ENCODE measurements around the gene BEST2. TPM values are rescaled to one million over a fixed set of nuclear protein-coding genes. Genes with fewer than 3 reads are reported as not detected.

The BEST2 gene
- total RNA-seq, 2 experiments from 2014 or later = not detected

DNA sequence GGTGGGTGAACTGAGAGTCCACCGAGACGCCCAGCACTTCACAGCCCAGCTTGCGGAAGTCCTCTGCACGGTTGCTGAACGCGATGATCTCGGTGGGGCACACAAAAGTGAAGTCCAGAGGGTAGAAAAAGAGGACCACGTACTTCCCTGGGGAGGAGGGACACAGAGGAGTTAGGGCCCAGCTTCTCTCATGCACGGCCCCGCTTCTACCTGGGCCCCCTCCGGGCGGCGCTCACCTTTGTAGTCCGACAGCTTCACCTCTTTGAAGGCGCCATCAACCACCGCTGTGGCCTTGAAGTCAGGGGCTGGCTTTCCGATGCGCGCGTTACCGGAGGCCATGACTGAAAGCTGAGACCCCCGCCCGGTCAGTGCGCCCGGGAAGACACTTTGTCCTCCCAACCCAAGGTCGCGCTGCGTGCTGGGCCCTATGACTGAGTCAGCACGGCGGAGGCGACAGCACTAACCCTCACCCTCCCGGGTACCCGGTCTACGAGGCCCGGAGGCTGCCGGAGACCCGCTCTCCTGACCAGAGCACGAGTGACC is 49.4 kb downstream of the BEST2 start:
- peak overlapping the region; percentile 87 for H3K4me3 Mint-ChIP-seq
- peak; percentile 62 for DNase-seq
- CTCF ChIA-PET = interaction anchor here (0.7 to 15.0 kb wide), 5 partner anchors 23 to 124 kb away, joined by 4 to 451 read pairs (median 4); partner anchors contain the start of gene HOOK2
- peak overlapping the region; percentile 78 for H3K27ac Mint-ChIP-seq
- peaks cover 29% of the 10 kb centered on the region for H3K4me1 Mint-ChIP-seq
- peak; percentile 32 for ATAC-seq
- no peaks in the 10 kb centered on the region for H3K27me3 Mint-ChIP-seq
- no peaks in the 10 kb centered on the region for H3K9me3 Mint-ChIP-seq (ENCODE audit: low read depth)
- intact Hi-C loops (cut with DNase I, micrococcal nuclease) = loop anchor here (1.0 to 5.0 kb wide), 2 partner anchors 46 to 67 kb away; partner anchors contain the start of gene TRIR (in 1 of the 2)
- POLR2A ChIA-PET = interaction anchor here (0.7 kb wide), 1 partner anchor 23 kb away, joined by 6 read pairs; no protein-coding TSS in a partner anchor
- peaks cover 15% of the 10 kb centered on the region for H3K36me3 Mint-ChIP-seq (ENCODE audit: low read depth)

- ATAC-seq (peak; percentile 58), DNase-seq (peak; percentile 87)
- Mint-ChIP-seq H3K4me1 (peaks cover 29% of the 10 kb centered on the region), H3K9me3 (ENCODE audit: low read depth) (no peaks in the 10 kb centered on the region), H3K4me3 (peak within 1 kb of the TSS; percentile 87), H3K27me3 (no peaks in the 10 kb centered on the region), H3K36me3 (ENCODE audit: low read depth) (peaks cover 14% of the 10 kb centered on the region), H3K27ac (peak within 1 kb of the TSS; percentile 78)
- intact Hi-C loops (cut with DNase I, micrococcal nuclease) = loop anchor here (1.0 to 5.0 kb wide), 2 partner anchors 46 to 67 kb away; partner anchors contain the start of gene TRIR (in 1 of the 2)
- ChIA-PET POLR2A (no interaction called here), CTCF (interaction anchor here (0.5 to 15.0 kb wide), 13 partner anchors 10 to 164 kb away, joined by 3 to 451 read pairs (median 4); partner anchors contain the start of gene HOOK2)
Observed at GRCh38 chr19:12801466-12802266, 50.1 kb downstream of the BEST2 start, which contains the start of the genes PRDX2 and THSD8. Gene PRDX2 (minus strand): TSS chr19:12801800. CDS start chr19:12801261, 539 bp downstream. Gene THSD8 (plus strand): TSS chr19:12802069. CDS start chr19:12802072, 3 bp downstream.

DNA sequence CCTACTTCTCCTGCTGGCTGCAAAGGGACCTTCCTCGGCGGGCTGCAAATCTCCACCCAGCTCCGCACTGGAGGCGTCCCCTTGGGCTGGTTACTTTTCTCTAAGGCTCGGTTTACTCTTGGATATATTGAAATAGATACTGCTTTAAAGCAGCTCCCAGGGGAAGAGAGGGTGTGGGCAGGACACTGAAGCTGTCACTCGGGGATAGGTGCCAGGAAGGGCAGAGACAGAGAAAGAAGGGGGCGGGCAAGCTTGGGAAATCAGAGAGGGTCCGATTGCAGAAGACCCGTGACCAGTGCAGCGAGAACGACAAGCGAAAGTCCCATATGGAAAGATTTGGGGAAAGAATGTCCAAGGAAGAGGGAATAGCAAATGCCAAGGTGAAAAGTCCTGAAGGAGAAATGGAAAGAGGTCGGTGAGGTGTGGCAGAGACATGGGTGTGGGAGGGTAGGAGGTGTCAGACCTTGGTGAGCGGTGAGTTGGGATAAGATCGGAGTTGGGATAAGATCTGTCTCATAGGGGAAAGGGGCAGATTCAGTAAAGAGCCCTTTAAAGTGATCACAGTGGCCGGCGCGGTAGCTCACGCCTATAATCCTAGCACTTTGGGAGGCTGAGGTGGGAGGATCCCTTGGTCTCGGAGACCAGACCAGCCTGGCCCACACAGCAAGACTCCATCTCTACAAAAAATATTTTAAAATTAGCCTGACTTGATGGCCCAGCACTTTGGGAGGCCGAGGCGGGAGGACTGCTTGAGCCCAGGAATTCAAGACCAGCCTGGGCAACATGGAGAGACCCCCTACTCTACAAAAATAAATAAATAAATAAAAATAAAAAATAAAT is 50.9 kb downstream of the BEST2 start:
- Mint-ChIP-seq H3K9me3 (ENCODE audit: low read depth) (no peaks in the 10 kb centered on the region), H3K27me3 (no peaks in the 10 kb centered on the region), H3K4me1 (peaks cover 34% of the 10 kb centered on the region), H3K36me3 (ENCODE audit: low read depth) (peaks cover 14% of the 10 kb centered on the region), H3K27ac (peak overlapping the region; percentile 65), H3K4me3 (peak overlapping the region; percentile 87)
- ATAC-seq (no peak), DNase-seq (no peak)
- ChIA-PET POLR2A (no interaction called here), CTCF (interaction anchor here (0.5 to 15.0 kb wide), 12 partner anchors 10 to 163 kb away, joined by 3 to 451 read pairs (median 4); no protein-coding TSS in a partner anchor)
- intact Hi-C loops (cut with DNase I, micrococcal nuclease) = loop anchor here in 1 of 2 experiments (5.0 kb wide), 1 partner anchor 45 kb away; no protein-coding TSS in a partner anchor

DNA sequence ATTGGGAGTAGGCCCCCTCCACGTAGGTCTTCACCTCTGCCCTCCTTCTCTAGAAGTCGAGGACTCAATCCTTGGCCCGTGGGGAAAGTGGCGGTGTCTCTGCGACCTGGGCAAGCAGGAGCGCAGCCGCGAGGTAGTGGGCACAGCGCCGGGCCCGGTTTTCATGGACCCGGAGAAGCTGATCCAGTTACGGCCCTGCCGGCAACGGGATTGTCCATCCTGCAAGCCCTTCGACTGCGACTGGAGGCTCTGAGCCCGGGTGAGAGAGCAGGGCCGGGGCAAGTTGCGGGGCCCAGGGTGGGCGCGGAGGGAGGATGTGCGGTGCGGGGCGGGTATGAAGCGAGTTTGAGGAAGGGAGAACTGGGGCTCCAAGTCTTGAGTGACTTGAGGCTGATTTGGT is 52.5 kb downstream of the BEST2 start:
- ChIA-PET CTCF (interaction anchor here (0.6 to 15.0 kb wide), 3 partner anchors 40 to 157 kb away, joined by 3 to 451 read pairs (median 3); no protein-coding TSS in a partner anchor), POLR2A (no interaction called here)
- Mint-ChIP-seq H3K27me3 (no peaks in the 10 kb centered on the region), H3K4me3 (no peak overlapping the region), H3K36me3 (ENCODE audit: low read depth) (peaks cover 18% of the 10 kb centered on the region), H3K4me1 (peaks cover 36% of the 10 kb centered on the region), H3K9me3 (ENCODE audit: low read depth) (no peaks in the 10 kb centered on the region), H3K27ac (no peak overlapping the region)
- ATAC-seq (no peak), DNase-seq (no peak)
- intact Hi-C loops (cut with DNase I, micrococcal nuclease) = loop anchor here in 1 of 2 experiments (5.0 kb wide), 1 partner anchor 43 kb away; no protein-coding TSS in a partner anchor

DNA sequence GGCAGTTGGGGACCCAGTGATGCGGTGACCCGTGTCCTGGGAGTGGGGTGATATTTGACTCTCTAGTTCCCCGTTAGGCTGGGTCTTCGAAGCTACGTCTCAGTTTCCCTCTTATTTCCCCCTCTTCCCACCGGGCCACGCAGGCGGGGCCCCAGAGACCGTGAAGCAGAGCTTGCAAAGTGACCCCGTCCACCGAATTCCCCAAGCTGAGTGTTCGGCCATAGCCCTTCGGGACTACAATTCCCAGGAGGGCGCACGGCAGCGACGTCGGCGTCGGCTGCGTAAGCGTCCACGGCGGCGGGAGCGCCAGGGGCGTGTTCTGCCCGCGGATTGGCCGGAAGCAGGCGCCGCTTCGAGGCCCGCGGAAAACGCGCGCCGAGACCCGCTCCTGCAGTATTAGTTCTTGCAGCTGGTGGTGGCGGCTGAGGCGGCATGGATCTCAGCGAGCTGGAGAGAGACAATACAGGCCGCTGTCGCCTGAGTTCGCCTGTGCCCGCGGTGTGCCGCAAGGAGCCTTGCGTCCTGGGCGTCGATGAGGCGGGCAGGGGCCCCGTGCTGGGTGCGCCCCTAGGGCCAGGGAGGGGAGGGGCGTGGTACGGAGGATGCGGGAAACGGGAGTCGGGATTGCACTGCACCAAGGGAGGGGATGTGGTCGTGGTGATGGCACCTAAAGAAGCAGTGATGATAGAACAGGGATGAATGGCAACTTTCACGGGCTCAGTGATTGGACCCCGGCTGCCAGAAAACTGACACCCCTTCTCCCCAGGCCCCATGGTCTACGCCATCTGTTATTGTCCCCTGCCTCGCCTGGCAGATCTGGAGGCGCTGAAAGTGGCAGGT is 54.9 kb downstream of the BEST2 start, which contains the start of gene RNASEH2A:
TSS of gene RNASEH2A (plus strand) at position 343 of the 840 bp plus-strand sequence. CDS start at position 433, 90 bp downstream.
- CTCF ChIA-PET = interaction anchor here (0.6 to 2.1 kb wide), 10 partner anchors 10 to 159 kb away, joined by 3 to 17 read pairs (median 4); no protein-coding TSS in a partner anchor
- Mint-ChIP-seq H3K4me3 (peak within 1 kb of the TSS; percentile 89), H3K36me3 (ENCODE audit: low read depth) (peaks cover 13% of the 10 kb centered on the region), H3K27ac (peak within 1 kb of the TSS; percentile 80), H3K27me3 (no peaks in the 10 kb centered on the region), H3K9me3 (ENCODE audit: low read depth) (no peaks in the 10 kb centered on the region), H3K4me1 (peaks cover 24% of the 10 kb centered on the region)
- ATAC-seq = peak; percentile 93
- intact Hi-C loops (cut with DNase I, micrococcal nuclease) = loop anchor here in 1 of 2 experiments (1.0 kb wide), 10 partner anchors 13 to 255 kb away; partner anchors contain the start of genes DHPS, GCDH, HOOK2 and SYCE2
- DNase-seq = peak; percentile 94
- POLR2A ChIA-PET = interaction anchor here (0.6 to 2.2 kb wide), 4 partner anchors 14 to 73 kb away, joined by 3 to 9 read pairs (median 4); partner anchors contain the start of gene JUNB

Small RNAs within 50 kb of the gene (microRNA-seq; reads per million reads assigned to microRNA genes)
- gene MIR5684 (ENCODE audit: borderline replicate concordance) = not detected

Other genes with a start within 250 kb of the BEST2 start
- 1 to 10 TPM; 5.2 to 5.6 TPM for gene ZNF564, start 200.3 kb upstream of the BEST2 start, total RNA-seq
- 1 to 10 TPM; 7.7 to 8.7 TPM for gene ZNF490, start 141.0 kb upstream of the BEST2 start, total RNA-seq
- gene ZNF791, start 140.9 kb upstream of the BEST2 start, total RNA-seq = 10 to 100 TPM; 16.1 to 18.1 TPM
- gene MAN2B1, start 85.0 kb upstream of the BEST2 start, total RNA-seq = 100 to 1,000 TPM; 118 to 154 TPM
- 10 to 100 TPM; 13.5 to 19.5 TPM for gene WDR83, start 85.0 kb upstream of the BEST2 start, total RNA-seq
- 100 to 1,000 TPM; 101 to 112 TPM for gene DHPS, start 69.9 kb upstream of the BEST2 start, total RNA-seq
- not detected for gene GNG14, start 63.8 kb upstream of the BEST2 start, total RNA-seq
- 1 to 10 TPM; 8.3 to 8.8 TPM for gene FBXW9, start 55.2 kb upstream of the BEST2 start, total RNA-seq
- 100 to 1,000 TPM in 1 of 2 experiments, 10 to 100 TPM in 1; 84.8 to 101 TPM for gene TNPO2, start 27.9 kb upstream of the BEST2 start, total RNA-seq
- 100 to 1,000 TPM; 160 to 215 TPM for gene TRIR, start 17.1 kb upstream of the BEST2 start, total RNA-seq
- gene GET3, start 14.3 kb upstream of the BEST2 start, total RNA-seq = 10 to 100 TPM; 53.7 to 61.9 TPM
- gene HOOK2, start 23.8 kb downstream of the BEST2 start, total RNA-seq = 10 to 100 TPM; 20.4 to 20.9 TPM
- 100 to 1,000 TPM; 375 to 412 TPM for gene JUNB, start 39.7 kb downstream of the BEST2 start, total RNA-seq
- 100 to 1,000 TPM; 261 to 325 TPM for gene PRDX2, start 50.0 kb downstream of the BEST2 start, total RNA-seq
- gene THSD8, start 50.3 kb downstream of the BEST2 start, total RNA-seq = 10 to 100 TPM; 31.0 to 48.2 TPM
- gene RNASEH2A, start 54.8 kb downstream of the BEST2 start, total RNA-seq = 10 to 100 TPM; 27.0 to 51.1 TPM
- not detected for gene RTBDN, start 82.8 kb downstream of the BEST2 start, total RNA-seq
- 1 to 10 TPM; 1.8 to 2.7 TPM for gene MAST1, start 86.7 kb downstream of the BEST2 start, total RNA-seq
- 10 to 100 TPM; 22.5 to 24.3 TPM for gene DNASE2, start 129.7 kb downstream of the BEST2 start, total RNA-seq
- gene KLF1, start 135.4 kb downstream of the BEST2 start, total RNA-seq = under 1 TPM; 0.18 to 0.37 TPM
- gene GCDH, start 139.4 kb downstream of the BEST2 start, total RNA-seq = 10 to 100 TPM; 36.2 to 41.1 TPM
- gene SYCE2, start 167.5 kb downstream of the BEST2 start, total RNA-seq = 1 to 10 TPM; 2.7 to 3.5 TPM
- 100 to 1,000 TPM; 120 to 142 TPM for gene FARSA, start 181.9 kb downstream of the BEST2 start, total RNA-seq
- 100 to 1,000 TPM; 557 to 569 TPM for gene CALR, start 186.8 kb downstream of the BEST2 start, total RNA-seq
- gene RAD23A, start 194.1 kb downstream of the BEST2 start, total RNA-seq = 100 to 1,000 TPM; 189 to 265 TPM
- 10 to 100 TPM; 31.1 to 36.3 TPM for gene GADD45GIP1, start 205.4 kb downstream of the BEST2 start, total RNA-seq
- under 1 TPM; 0.21 to 0.25 TPM for gene DAND5, start 217.8 kb downstream of the BEST2 start, total RNA-seq
- gene NFIX, start 243.7 kb downstream of the BEST2 start, total RNA-seq = 1 to 10 TPM; 4.3 to 4.8 TPM

All from activated CD4-positive, alpha-beta T cell treated with anti-CD3 and anti-CD28 coated beads for 36 hours (primary cell).